Measurements from ENCODE around the gene TFAP2A. TPM values are rescaled to one million over a fixed set of nuclear protein-coding genes. Genes with fewer than 3 reads are reported as not detected.

The TFAP2A gene
- total RNA-seq, 1 experiment from 2014 or later = 24.3 TPM

DNA sequence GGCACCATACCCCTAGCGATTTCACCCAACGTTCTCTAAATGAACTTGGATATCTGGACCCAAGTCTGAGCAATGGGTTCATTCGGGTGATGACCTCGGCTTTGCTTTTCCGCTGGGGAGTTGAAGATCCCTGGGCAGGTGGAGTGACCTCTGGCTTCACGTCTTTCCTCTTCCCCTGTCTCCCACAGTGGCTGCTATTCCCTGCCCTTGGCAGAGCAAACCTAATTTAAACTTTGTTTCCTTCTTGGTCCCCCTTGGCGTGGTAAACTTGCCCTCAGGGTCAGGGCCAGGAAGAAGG lies 7.8 kb upstream of the TFAP2A start (continued):
- TF ChIP-seq RAD21 (IDR thresholded peaks at IDR 0.05; ENCODE audit: low read depth) (no peak), JUND (IDR thresholded peaks at IDR 0.05) (no peak), SIN3A (IDR thresholded peaks at IDR 0.05; ENCODE audit: low read depth) (no peak), REST (IDR thresholded peaks at IDR 0.05; ENCODE audit: low read depth) (no peak), ZNF274 (IDR thresholded peaks at IDR 0.05; ENCODE audit: low read depth, low read length) (no peak), TCF7L2 (IDR thresholded peaks at IDR 0.05; ENCODE audit: borderline replicate concordance, extremely low read depth, insufficient read depth, insufficient read length) (no peak), POLR2AphosphoS5 (IDR thresholded peaks at IDR 0.05; ENCODE audit: low read depth, low read length) (no peak)

DNA sequence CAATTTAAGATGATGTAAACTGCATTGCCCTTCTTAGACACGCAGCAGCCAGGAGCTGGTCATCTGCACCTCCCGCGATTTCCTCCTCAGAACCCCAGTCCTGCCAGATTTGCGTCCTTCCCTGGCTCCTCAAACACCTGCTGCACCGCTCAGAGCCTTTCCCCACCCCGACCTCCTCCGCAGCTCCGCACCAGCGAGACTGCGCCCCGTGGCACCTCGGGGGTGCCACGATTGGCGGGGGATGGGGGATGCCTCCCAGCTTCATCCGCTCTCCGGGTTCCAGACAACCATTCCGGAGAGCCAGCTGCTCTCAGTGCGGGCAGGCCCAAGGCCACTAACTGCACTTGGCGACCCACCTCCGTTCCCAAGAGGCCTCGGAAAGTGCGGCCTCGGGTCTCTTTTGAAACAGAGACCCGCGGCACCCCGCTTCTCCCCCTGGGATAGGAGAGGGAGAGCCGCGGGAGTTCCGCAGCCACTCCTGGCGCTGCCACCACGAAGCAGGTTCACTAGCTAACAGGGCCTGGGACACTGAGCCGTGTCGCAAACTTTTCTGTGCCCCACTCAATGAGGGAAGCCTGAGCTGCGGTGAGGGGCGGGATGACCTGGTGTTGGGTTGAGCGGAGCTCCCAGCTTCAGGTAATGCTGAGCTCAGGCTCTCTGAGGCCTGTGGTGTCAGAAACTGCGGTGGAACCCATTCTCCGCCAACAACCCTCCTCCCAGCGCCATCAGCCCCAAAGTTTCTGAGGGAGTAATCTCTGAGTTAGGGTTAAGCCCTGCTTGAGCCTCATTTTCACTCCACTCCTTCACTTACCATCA lies 7.3 kb upstream of the TFAP2A start:
- RAD21 ChIA-PET (ENCODE audit: low non-redundant PET in 1 of 2, low total read pairs in 2 of 2, uncharacterized antibody in 2 of 2, unreplicated experiment in 2 of 2) = no interaction called here
- CTCF ChIA-PET = interaction anchor here (1.1 kb wide), 1 partner anchor 12 kb away, joined by 3 read pairs; no protein-coding TSS in a partner anchor
- intact Hi-C loops (cut with micrococcal nuclease) = no loop called here
- H3K4me3 ChIP-seq (replicated peaks in 1 of 2; ENCODE audit: low read depth in 1 of 2, low read length in 2 of 2) = no peak overlapping the region
- no peaks in the 10 kb centered on the region for H3K79me2 ChIP-seq (ENCODE audit: insufficient read depth, low read length)
- POLR2A ChIA-PET = interaction anchor here (1.2 kb wide), 1 partner anchor 12 kb away, joined by 3 read pairs; no protein-coding TSS in a partner anchor
- ATAC-seq = no peak
- BruUV-seq (replicated peaks) = no TSS peak
- DNase-seq (ENCODE audit: low read depth, low spot score) = no peak
- H3K27me3 ChIP-seq (ENCODE audit: insufficient read depth, low read length) = no peaks in the 10 kb centered on the region
- no peak overlapping the region for H3K27ac ChIP-seq (ENCODE audit: low read depth, low read length)
- no peaks in the 10 kb centered on the region for H4K20me1 ChIP-seq (ENCODE audit: insufficient read depth)
- H3K9me2 ChIP-seq (ENCODE audit: insufficient read depth) = no peaks in the 10 kb centered on the region
- peaks cover 3 to 7% of the 10 kb centered on the region in 2 experiments; a peak in 2 of 4 replicates for H3K4me1 ChIP-seq (ENCODE audit: control insufficient read depth in 1 of 2, insufficient read depth in 2 of 2, low read length in 2 of 2)
- H3K9ac ChIP-seq (ENCODE audit: low read length) = no peak overlapping the region
- H2AFZ ChIP-seq (ENCODE audit: low read depth, low read length, poor library complexity, severe bottlenecking) = no peak overlapping the region
- no peaks in the 10 kb centered on the region for H3K36me3 ChIP-seq (ENCODE audit: control insufficient read depth in 1 of 2, insufficient read depth in 2 of 2, low read length in 2 of 2)
- no peak overlapping the region for H3K4me2 ChIP-seq (ENCODE audit: low read length)
- H3K9me3 ChIP-seq (ENCODE audit: control insufficient read depth in 1 of 2, insufficient read depth in 1 of 2, low read depth in 1 of 2, low read length in 2 of 2) = no peaks in the 10 kb centered on the region
- TF ChIP-seq, protein P1, sequence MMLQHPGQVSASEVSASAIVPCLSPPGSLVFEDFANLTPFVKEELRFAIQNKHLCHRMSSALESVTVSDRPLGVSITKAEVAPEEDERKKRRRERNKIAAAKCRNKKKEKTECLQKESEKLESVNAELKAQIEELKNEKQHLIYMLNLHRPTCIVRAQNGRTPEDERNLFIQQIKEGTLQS (IDR thresholded peaks at IDR 0.05) = no peak
- TF ChIP-seq YY1 (IDR thresholded peaks at IDR 0.05; ENCODE audit: extremely low read depth, insufficient replicate concordance, low read depth, low read length) (no peak), SIN3A (IDR thresholded peaks at IDR 0.05; ENCODE audit: low read depth) (no peak), CBX3 (IDR thresholded peaks at IDR 0.05; ENCODE audit: low read depth) (no peak), ZFX (IDR thresholded peaks at IDR 0.05) (no peak), POLR2AphosphoS5 (IDR thresholded peaks at IDR 0.05; ENCODE audit: low read depth, low read length) (no peak), POLR2A (IDR thresholded peaks at IDR 0.05; ENCODE audit: borderline replicate concordance, extremely low read depth, insufficient read depth, insufficient read length) (no peak), EGR1 (IDR thresholded peaks at IDR 0.05; ENCODE audit: low read depth) (no peak), TCF7L2 (IDR thresholded peaks at IDR 0.05; ENCODE audit: borderline replicate concordance, extremely low read depth, insufficient read depth, insufficient read length) (no peak), FOSL1 (IDR thresholded peaks at IDR 0.05; ENCODE audit: low read depth) (no peak)
- TF ChIP-seq, protein P2, sequence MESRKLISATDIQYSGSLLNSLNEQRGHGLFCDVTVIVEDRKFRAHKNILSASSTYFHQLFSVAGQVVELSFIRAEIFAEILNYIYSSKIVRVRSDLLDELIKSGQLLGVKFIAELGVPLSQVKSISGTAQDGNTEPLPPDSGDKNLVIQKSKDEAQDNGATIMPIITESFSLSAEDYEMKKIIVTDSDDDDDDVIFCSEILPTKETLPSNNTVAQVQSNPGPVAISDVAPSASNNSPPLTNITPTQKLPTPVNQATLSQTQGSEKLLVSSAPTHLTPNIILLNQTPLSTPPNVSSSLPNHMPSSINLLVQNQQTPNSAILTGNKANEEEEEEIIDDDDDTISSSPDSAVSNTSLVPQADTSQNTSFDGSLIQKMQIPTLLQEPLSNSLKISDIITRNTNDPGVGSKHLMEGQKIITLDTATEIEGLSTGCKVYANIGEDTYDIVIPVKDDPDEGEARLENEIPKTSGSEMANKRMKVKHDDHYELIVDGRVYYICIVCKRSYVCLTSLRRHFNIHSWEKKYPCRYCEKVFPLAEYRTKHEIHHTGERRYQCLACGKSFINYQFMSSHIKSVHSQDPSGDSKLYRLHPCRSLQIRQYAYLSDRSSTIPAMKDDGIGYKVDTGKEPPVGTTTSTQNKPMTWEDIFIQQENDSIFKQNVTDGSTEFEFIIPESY (IDR thresholded peaks at IDR 0.05; ENCODE audit: extremely low read depth, insufficient replicate concordance, low read length) = no peak
